ENCODE results near the gene SPESP1. TPM values are rescaled to one million over a fixed set of nuclear protein-coding genes. Genes with fewer than 3 reads are reported as not detected.
"Not testable (repeated sequence)": the region's sequence is repeated elsewhere in the genome, so short reads cannot be mapped to it uniquely, and the experiment has no call there.

The SPESP1 gene
- polyA plus RNA-seq, 12 donors = 1.3 to 5.8 (median 3.5) TPM; not detected in 2

DNA sequence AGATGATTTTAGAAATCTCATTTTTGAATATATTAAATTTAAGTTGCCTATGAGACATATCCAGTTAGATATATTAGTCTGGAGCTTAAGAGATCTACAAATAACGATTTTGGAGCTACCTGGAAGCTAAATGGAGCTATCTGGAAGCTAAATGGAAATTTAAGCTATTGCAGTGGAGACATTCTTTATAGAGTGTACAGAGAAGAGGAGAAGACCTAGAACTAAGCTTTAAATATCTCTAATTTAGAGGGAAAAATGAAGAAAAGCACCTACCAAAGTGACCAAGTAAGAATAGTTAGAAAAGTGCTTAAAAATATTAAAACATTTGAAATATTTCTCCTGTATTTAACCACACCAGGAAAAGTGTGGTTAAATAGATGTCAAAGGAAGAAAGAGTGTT is 28.3 kb downstream of the SPESP1 start:
- no peak for DNase-seq

- DNase-seq = no peak
Observed at GRCh38 chr15:68962465-68962864, 32.1 kb downstream of the SPESP1 start.

DNA sequence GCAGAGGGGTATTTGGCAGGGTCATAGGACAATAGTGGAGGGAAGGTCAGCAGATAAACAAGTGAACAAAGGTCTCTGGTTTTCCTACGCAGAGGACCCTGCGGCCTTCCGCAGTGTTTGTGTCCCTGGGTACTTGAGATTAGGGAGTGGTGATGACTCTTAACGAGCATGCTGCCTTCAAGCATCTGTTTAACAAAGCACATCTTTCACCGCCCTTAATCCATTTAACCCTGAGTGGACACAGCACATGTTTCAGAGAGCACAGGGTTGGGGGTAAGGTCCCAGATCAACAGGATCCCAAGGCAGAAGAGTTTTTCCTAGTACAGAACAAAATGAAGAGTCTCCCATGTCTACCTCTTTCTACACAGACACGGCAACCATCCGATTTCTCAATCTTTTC is 33.4 kb downstream of the SPESP1 start:
- not testable (repeated sequence) for DNase-seq

DNA sequence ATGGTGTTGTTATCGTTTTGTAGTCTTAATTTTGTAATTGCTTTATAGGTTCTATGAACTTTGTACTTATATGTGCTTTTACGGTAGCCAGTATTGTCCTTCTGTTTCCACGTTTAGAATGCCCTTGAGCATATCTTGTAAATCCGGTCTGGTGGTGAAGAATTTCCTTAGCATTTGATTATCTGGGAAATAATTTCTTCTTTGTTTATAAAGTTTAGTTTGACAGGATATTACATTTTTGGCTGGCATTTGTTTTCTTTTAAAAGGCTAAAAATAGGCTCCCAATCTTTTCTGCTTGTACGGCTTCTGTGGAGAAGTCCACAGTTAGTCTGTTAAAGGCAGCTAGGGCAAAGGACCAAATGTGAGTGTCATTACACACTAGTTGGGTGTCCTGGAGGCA is 36.7 kb downstream of the SPESP1 start:
- no peak for DNase-seq

DNA sequence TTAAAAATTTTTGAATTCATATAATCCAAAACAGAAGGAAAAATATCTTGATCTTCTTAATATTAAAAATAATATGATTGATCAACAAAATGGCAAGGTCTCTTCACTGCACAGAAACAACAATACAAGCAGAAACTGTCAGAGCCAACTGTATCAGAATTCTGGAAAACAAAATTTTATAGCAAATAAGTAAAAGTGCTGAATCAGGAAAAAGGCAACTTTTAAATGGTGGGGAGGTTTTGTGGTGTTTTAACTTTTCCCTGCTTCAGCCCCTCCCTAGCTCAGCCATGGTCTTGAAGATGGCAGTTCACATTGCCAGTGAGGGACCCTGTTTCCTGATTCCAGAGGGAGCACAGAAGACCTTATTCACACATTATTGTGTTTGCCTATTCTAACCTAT is 37.6 kb downstream of the SPESP1 start:
- DNase-seq = no peak

GRCh38 chr15:68969298-68969697 is 39.0 kb downstream of the SPESP1 start:
- DNase-seq = no peak

DNA sequence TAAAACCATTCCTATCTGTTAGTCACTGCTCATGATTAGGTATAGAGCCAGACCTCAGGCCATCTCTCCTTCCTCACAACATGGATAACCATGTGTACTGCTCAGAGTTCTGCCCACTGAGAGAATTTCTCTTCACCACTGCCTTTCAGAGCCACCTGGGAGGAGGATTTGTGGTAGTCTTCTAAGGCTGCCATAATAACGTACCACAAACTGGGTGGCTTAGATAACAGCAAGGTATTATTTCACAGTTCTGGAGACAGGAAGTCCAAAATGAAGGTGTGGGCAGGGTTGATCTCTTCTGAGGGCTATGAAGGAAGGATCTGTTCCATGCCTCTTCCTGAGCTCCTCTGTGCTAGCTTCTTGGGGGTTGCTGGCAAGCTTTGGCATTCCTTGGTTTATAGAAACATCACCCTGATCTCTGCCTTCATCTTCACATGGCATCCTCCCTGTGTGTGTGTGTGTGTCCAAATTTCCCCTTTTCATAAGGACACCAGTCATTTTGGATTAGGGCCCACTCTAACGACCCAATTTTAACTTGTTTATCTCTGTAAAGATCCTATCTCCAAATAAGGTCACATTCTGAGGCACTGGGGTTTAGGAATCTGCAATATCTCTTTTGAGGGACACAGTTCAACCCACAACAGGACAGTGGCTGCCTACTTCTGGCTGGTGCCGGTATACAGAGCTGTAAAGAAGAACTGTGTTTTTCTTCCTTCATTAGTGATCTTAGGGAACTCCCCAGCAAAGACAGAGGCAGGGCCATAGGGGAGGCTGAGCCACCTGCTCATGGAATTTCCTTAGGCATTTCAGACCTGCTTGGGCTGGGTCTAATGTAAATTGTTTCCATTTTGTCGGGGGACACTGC is 42.1 kb downstream of the SPESP1 start:
- DNase-seq = no peak

GRCh38 chr15:68975651-68976160 is 45.4 kb downstream of the SPESP1 start:
- DNase-seq = not testable (repeated sequence)

GRCh38 chr15:68977426-68977825 is 47.1 kb downstream of the SPESP1 start:
- DNase-seq = not testable (repeated sequence)

DNA sequence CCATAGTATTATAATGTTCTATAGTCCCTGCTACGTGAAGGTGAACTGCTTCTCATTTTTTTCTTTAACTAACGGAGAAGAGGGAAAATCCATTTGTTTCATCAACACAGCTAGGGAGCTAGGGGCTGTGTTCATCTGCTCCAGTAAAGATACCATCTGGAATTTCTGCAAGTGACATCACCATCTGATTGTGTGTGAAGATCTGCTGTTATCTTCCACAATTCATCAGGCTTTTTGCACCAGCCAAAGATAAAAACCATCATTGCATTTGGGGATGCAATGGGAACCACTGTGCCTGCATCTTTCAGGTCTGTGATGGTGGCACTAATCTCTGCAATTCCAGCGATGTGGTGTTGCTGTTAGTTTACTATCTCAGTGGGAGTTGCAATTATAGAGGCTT is 48.7 kb downstream of the SPESP1 start:
- no peak for DNase-seq

GRCh38 chr15:68979816-68980215 is 49.5 kb downstream of the SPESP1 start:
- DNase-seq = no peak

- DNase-seq = no peak
Observed at GRCh38 chr15:68980786-68981185, 50.5 kb downstream of the SPESP1 start.

- DNase-seq = no peak
Observed at GRCh38 chr15:68981941-68982340, 51.6 kb downstream of the SPESP1 start.

DNA sequence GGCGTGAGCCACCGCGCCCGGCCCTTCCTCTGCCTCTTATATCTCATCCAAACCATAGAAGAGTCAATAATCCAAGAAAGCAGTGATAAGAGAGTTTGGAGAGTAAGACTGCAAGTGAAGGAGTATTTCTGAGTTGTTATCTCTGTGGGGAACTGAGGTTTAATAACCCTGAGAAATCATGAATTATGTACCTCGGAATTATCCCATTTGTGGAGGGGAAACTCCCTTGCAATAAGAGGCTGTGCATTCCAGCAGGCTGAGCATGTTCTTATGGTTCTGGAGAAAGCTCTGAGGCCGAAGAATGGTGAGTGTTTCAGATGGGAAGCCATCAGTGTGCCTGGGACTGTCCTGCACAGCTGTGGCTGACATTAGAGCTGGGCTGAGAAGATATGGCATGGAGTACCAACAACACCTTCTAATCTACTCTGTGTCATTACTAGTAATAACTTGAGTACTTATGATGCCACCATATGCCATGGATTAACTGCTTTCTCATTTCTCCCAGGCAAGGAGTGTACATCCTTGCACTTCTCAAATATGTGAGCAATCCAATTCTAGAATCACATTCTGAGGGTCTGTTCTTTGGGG is 52.7 kb downstream of the SPESP1 start:
- no peak for DNase-seq

GRCh38 chr15:68983961-68984481 is 53.7 kb downstream of the SPESP1 start:
- no peak for DNase-seq

DNA sequence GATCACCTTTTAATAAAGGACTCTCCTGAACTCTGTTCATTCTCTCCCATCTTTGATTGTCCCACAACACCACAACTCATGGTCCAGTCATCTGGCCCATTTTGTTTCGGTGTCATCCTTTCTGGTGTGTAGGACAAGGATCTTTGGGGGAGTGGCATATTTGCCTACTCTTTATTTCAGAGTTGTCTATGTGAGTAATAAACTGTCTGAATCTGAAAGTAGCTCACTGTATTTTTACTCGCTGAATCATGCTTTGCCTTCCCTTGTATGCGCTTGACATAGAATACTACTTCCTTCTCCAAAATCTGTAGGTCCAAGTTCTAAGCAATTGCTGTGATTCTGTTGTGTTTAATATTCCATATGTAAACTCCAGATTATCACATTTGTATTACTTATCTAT is 54.3 kb downstream of the SPESP1 start:
- DNase-seq = no peak

DNA sequence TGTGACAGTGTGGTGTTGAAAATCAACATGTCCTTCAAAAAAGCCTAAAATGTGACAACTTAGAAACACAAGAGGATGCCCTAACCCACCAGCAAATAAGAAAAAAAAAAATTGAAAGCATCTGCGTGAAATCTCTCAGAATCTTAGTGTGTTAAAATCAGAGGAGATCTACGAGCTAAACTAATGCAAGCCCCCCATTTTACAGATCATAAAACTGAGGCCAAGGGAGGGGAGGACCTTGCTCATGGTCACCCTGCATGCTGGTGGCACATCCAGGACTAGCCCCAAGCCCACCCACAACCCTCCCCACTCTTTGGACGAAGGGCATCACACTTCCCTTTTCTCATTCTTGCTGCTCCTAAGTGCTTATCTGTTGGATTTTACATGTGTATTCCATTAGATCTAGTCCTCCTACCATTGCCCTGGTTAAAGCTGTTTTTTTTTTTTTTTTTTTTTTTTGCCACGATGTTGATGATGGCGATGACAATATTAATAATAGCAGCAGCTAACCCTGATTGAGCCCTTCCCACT is 55.1 kb downstream of the SPESP1 start:
- DNase-seq = no peak

DNA sequence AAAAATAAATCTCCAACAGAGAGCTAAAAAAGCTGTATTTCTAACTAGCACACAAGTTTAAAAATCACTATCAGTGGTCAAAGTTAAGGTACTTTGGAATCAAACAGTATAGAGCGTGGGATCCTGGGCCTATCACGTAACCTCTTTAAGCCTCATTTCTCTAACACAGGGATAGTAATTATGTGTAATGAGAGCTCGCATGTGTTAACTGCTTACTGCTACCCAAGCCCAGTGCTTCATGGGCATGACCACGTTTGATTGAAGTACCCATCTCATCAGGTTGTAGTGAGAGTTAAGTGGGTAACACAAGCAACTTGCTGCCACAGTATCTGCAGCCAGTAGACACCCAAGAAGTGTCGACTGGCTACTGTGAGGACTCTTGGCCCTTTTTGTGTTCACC is 56.0 kb downstream of the SPESP1 start:
- DNase-seq = no peak

- DNase-seq = no peak
Observed at GRCh38 chr15:68987120-68987519, 56.8 kb downstream of the SPESP1 start.

GRCh38 chr15:68987676-68988075 is 57.4 kb downstream of the SPESP1 start:
- no peak for DNase-seq

DNA sequence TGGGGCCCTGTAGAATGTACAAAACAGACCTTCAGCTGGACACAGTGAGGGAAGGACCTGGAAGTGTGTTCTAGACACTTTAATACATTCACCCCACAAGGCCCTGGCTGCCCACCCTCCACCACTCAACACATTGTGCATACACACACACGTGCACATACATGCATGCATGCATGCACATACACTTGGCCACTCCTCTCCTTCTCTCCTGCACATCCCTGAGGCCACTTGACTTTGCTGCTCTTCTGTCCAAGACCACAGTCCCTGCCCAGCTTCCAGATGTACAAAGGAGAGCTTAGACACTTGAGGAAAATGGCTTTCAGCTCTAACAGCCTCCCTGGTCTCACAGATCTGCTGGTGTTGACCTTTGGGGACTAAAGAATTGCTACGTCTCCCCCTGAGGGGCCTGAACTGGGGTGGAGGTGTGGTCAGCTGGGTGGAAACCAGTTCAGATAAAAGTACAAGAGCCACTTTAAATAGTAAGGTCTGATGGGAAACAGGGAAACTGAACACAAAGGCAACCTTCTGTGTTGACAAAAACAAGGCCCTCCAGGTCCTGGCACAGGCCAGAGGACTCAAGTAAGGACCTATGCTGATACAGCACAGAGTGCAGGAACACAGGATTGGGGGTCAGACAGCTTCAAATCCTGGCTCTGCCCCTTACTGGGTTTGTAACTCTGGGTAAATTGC is 59.4 kb downstream of the SPESP1 start:
- no peak for DNase-seq
